Measurements from ENCODE around the gene EML5.
A peak's percentile ranks its signal among the peaks of the same experiment; 100 is the strongest.
"Not testable (repeated sequence)": the region's sequence is repeated elsewhere in the genome, so short reads cannot be mapped to it uniquely, and the experiment has no call there.

EML5 gene

DNA sequence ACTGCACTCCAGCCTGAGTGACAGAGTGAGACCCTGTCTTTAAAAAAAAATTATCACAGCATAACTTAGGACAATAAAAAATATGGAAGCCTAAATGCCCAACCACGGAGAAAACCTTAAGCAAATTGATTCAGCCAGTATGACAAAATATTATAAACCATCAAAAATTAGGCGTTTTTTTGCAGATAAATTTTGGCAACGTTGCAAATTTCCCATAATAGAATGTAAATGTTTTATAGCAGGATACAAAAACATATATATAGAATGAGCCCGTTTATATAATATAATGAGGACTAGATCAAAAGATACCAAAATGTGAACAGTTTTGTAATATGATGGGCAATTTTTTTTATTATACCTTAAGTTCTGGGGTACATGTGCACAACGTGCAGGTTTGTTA, 6.8 kb upstream of the EML5 start:
- no peak for DNase-seq

DNA sequence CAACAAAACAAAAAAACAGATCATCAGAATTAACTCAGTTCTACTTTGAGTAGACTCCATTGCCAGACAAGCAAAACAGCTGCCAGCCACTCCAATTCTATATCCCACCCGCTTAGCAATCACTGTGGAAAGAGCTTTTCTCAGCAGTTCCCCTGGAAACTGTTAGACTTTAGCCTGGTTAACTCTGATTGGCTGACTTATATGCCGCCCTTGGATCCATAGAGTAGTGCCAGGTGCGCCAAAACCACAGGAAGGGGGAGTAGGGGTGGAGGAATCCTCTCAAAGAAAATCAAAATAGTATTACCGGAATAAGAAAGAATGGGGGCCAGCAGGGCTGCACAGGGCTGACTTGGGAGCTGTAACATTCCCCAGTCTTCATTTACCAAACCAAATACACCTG, 5.4 kb upstream of the EML5 start:
- no peak for DNase-seq

DNA sequence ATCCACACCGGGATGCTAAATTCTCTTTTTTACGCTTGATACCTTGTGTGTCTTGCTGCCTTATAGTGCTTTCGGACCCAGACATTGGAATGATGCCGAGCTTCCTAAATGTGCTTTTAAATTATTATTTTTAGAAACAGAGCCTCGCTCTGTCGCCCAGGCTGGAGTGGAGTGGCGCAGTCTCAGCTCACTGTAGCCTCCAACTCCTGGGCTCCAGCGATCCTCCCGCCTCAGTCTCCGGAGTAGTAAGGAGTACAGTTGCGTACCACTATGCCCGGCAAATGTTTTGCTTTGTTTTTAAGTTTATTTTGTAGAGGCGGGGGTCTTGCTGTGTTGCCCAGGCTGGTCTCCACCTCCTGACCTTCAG, 489 bp upstream of the EML5 start:
- DNase-seq = no peak

DNA sequence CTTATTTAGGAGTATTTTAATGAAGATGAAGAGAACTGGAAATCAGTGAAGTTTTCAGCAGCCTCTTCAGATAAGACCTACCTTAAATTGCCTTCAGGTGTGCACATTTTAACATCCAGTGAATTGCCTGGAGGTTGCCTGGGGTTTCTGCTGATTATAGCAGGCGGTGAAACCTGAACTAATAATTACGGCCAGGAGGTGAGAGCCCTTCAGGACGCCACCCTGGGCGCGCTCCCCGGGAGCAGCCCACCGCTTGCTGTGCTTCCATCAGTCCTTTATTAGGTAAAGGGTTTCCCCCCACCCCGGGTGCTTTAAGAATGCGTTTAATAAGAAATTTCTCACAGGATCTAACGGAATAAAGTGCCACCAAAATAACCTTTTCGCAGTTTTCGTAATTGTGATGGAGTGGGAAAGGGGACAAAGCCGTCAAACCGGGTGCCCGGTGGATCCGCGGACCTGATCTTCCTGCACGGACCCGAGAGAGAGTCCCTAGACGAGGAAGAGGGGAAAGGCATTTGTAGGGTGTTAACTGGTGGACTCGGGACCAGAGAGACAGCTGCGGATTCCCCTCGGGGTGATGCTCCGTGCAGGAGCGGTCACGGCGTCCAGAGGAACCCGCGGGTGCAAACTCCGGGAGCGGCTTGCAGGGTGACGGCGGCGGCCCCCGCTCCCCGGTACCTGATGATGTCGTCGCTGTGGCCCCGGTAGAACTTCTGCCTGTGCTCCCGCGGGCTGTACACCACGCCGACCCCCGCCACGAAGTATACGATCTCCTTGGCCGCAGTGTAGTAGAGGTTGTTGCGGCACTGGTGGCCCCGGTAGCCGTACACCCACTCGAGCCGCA, 902 bp downstream of the EML5 start:
- DNase-seq = peak; percentile 25

DNA sequence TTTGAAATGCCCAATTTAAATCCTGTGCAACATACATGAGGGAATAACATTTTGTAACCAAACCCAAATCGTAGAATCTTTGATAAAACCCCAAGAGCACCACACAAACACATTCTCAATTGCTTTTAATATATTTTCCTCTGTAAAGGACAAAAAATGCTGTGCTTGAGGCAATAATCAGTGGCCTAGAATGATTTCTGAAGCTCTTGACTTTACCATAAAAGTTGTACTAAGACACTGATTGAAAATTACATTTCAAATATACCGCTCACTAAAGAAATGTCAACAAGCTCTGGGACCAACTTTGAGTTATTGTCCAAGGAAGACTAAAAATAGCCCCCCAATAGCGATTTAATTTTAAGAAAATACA, 1.5 kb downstream of the EML5 start:
- no peak for DNase-seq

DNA sequence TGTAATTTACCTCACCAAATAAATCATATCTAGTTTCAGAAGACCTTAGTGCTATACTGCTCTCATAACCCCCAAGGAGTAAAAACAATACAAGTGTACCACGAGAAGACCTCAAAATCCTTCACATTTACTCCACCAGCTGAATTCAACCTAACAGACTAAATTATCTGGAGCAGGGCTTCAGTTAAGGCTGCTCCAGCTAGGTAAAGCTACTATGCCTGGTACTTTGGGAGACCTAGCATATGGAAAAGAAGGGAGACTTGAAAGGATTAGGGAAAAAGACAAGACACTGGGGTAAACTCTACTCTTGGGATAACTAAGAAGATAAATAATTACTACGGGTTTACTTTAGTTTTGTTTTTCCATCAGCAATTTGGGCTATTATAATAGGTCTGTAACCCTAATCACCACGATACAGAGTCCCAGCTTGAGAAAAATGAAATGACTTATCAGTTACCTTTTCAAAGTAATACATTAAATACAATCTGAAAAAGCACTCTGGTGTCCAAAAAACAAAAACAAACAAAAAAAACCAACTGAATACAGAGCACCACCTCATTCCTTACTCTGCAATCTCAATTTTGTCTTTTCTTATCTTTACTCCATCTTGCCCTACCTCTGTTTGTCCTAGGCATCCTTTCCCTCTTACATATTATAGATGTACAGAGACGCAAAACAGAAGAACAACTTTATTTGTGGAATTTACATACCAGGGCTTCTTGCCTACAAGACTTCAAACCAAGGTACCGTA, 2.1 kb downstream of the EML5 start:
- DNase-seq = no peak

DNA sequence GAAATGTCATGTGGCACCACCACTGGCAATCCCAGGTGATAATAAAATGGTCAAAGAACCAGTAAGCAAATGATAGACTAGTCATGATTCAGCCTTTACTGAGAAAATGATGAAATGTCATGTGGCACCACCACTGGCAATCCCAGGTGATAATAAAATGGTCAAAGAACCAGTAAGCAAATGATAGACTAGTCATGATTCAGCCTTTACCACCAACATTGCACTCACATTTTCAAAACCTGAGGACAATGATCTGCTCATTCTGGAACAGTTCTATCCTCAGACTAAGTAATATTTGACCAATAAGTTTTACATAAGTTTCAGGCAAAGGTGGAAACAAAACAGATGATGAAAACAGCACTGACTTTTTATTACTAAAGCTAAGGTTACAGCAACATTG, 3.2 kb downstream of the EML5 start:
- DNase-seq = not testable (repeated sequence)

DNA sequence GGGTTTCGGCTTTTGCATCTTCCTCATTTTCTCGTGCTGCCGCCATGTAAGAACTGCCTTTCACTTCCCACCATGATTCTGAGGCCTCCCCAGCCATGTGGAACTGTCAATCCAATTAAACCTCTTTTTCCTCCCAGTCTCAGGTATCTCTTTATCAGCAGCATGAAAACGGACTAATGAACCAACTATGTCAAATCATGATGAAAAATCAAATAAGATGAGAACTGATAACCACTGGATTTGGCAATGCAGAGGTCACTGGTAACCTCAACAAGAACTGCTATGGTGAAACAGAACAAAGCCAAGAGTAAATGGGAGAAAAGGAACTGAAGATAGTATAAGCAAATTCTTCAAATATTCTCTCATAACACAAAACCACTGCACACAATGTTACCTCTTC, 6.0 kb downstream of the EML5 start:
- DNase-seq = no peak

DNA sequence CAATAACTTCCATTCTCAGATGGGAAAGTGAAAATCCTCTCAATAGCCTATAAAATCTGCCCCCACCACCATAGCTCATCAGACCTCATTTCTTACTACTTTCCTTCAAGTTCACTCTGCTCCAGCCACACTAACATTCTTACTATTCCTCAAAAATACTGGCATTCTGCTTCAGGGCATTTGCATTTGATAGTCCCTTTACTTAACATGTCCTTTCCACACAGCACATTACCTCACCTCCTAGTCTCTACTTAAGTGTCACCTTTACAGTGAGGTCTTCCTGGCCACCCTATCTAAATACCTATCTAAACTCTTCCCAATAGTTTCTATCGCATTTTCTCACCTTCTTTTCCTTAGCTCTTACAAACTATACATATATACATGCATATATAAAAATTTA, 6.8 kb downstream of the EML5 start:
- no peak for DNase-seq

DNA sequence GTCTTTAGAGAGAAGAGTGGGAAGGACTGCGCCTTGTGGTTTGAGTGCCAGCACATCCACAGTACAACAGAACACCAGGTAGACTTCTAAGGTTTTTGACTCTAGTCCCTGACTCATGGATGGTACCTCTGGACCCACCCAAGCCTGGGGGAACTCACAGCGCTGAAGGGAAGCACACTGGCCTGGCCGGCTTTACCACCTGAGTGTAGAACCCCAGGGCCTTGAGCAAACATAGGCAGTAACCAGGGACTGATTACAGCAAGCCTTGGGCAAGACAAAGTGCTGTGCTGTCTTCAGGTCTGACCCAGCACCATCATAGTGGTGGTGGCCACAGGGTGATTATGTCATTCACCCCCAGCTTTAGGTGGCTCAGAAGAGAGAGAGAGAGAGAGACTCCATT, 17.2 kb downstream of the EML5 start:
- no peak for DNase-seq

DNA sequence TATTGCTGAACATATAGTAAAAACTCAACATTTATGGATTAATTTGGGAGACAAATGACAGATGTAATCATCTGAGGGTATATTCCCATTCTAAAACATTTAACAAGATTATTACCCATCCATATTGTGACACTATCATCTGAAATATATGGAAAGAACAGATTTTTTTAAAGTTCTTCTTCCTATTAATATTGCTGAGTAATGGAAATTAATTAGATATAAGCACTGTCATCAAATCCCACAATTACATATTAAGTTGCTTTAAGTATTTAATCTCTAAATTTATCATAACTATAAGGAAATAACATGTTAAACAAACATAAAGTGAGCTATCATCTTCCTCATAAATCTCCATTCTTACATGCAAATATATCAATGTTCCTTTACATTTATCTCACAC, 22.0 kb downstream of the EML5 start:
- no peak for DNase-seq

DNA sequence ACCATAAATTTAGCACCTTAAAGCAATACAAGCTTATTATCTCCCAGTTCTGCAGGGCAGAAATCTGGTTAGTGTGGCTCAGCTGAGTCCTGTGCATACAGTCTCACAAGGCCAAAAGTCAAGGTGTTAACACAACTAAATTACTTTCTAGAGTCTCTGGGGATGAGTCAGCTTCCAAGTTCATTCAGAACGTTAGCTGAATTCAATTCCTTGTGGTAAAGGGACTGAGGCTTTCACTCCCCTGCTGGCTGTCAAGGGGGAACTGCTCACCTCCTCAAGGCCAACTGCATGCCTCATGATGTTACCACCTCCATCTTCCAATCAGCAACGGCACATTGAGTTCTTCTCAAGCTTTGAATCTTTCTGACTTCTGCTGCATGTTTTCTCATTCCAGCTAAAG, 27.6 kb downstream of the EML5 start:
- DNase-seq = no peak

DNA sequence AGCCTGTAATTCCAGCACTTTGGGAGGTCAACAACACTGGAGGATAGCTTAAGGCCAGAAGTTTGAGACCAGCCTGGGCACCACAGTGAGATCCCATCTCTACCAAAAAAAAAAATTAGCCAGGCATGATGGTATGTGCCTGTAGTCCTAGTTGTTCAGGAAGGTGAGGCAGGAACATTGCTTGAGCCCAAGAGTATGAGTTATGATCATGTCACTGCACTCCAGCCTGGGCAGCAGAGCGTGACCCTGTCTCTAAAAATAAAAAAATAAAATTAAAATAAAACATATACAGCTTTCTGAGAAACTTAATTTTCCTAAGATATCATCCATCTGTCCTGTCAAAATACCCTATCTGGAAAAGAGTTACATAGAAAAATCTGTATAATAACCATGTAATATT, 38.9 kb downstream of the EML5 start:
- DNase-seq = no peak

DNA sequence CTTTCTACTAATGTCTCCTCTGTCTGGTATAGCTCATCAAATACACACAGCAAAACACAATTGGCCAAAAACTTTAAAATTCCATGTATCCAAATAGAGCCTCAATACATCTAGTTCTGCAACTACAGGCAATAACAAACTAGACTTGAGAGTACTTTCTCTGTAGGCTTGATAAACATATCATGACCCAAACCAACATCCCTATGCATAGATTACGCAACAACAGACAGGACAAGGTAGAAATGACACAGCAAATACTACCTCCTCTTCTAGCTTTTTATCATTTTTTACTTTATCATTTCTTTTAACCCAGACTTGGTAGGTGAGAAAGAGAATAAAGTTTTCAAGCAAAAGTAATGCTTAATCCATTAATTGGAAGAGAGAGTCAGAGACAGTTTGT, 41.8 kb downstream of the EML5 start:
- DNase-seq = no peak

DNA sequence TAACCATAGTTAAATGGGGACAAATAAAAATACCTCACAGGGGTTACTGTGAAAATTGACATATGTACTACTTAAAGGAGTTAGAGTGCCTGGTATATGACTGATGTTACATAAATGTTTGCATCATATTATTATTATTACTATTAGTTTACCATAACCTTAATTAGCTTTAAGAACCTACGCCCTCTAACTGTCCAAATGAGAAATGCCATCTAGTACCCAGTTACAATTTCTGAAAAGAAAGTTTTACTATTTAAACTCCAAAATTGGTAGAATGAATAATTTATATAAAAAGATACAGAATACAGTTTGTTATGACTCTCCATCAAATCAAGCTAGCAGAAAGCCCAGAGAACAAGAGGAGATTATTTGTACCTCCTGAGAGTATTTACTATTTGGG, 42.3 kb downstream of the EML5 start:
- DNase-seq = no peak

DNA sequence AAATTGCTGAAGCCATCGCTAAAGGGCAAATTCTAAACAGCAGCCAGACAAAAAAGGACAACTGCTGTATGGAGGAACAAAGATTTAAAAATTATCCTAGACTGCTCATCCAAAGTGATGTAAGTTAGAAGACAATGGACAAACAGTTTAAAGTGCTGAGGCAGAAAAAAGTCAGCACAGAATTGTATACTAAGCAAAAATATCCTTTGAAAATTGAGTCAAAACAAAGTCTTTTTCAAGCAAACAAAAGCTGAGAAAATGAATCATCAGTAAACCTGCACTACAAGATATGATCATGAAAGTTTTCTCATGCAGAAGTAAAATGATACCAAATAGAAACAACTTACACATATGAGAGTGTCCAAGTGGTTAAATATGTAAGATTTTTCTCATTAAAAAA, 43.6 kb downstream of the EML5 start:
- no peak for DNase-seq

DNA sequence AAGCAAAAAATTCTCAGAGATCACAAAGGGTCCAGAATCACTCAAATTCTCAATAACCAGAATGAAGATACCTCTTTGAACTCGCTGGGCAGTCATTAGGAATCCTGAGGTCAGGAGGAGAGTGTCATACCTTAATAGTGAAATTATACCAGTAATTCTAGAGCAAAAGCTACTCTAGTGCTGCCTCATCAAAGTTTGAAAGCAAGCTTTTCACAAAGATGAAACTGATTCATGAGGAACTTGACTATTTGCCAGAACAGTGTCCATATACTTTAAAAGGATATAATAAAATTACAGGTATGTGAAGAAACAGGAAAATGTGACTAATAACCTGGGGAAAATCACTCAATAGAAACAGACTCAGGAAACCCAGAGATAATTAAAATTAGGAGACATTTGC, 44.5 kb downstream of the EML5 start:
- DNase-seq = no peak

DNA sequence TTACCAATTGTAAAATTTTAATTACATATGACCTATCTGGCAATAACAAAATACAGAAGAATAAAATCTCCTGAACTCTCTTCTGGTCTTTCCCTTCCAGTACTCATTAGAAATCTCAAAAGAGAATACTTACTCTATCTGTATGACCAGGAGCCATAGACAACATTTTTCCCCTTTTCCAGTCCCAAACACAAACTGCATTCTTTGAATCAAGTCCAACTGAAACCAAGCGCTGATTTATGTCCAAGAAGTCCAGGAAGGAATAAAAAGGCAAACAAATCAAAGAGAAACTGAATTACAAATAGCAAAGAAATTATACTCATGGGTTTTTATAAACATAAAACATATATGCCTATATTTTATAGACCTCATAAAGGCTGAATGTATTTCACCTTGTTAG, 46.7 kb downstream of the EML5 start:
- no peak for DNase-seq

DNA sequence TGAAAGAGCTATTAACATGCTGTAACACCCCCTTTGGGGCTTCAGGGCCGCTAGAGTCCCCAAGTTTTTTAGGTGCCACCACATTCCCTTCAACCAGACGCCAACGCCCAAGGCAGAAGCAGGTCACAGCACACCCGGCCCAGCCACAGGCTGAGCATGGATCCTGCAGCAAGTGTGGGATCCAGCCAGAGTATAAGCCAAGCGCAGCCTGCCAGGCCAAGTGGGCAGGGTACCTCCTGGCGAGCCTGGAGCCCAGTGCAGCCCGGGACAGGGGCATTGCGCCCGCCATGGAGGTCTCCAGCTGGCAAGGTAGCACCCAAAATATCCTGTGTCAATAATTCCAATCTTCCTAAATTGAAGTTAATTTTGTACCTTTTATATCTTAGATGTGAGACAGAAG, 55.5 kb downstream of the EML5 start:
- DNase-seq = no peak

DNA sequence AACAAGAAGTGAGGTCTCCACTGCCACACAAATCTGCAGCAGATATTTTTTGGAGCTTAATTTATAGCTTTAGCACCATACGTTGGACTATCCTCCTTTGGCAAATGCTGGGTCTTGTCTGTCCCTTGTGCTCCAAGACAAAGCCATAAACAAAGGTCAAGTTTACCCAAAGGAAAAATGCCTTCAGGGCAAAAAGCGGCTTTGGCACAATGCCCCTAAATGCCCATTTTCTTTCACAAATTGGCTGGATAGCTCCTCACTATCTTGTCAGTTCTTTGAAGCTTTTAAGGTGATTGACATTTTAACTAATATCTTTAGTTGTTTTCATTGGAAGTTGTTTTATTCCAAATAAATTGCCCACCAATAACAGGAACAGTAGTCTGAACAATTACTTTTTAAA, 59.6 kb downstream of the EML5 start:
- no peak for DNase-seq

DNA sequence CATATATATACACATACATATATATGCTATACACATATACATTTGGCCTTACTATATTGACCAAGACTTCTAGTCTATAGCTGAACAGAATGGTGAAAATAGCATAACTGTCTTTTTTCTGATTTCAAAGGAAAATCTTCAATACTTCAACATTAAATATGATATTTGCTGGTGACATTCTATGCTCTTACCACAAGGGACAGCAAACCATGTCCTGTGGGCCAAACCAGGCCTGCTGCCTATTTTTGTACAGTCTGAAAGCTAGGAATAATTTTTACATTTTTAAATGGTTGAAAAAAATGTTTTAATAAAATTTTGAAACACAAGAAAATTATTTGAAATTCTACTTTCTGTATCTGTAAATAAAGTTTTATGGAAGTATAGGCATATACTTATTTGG, 63.6 kb downstream of the EML5 start:
- no peak for DNase-seq

DNA sequence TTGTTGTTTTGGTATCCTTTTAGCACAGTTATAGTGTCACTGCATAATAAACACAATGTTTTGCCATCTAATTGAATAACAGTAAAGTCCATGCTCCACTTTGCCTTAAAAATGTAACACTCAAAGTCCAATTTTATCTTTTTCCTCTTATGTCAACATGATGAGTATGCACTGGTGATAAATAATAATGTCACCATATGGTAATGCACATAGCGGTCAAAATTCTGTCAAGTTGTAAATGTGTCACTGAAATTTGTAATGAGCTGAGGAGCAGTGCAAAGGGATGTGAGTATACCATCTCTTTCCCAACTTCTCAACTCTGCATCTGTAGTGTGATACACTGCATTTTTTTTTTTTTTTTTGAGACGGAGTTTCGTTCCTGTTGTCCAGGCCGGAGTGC, 65.7 kb downstream of the EML5 start:
- DNase-seq = no peak

DNA sequence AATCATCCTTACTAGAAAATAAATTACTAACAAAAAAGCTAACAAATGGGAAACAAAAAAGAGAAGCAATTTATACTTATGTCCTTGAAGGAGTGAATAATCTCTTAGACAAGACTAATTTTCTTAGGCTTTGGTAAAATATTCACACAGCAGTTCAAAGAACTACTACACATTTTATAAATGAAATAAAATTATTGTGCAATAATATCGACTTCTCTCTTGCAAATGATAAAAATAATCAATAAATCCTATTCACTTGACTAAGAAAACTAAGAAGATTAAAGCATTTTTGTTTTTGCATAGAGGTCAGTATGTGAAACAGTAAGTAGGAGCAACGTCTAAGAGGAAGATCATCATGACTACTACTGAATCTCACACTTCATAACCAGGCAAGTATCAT, 82.0 kb downstream of the EML5 start:
- DNase-seq = no peak

DNA sequence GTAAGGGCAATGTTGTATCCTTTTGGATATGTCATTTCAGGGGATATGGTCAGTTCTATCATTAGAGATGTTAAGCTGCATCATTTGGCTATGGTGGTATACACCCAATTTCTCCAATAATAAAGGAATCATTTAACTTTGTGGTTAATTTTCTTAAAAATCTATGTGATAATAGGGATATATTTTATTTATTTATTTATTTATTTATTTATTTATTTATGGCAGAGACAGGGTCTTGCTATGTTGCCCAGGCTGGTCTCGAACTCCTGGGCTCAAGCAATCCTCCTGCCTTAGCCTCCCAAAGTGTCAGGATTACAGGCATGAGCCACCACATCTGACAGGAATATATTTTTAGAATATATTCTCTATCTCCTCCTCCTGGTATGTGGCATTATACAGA, 85.7 kb downstream of the EML5 start:
- no peak for DNase-seq

DNA sequence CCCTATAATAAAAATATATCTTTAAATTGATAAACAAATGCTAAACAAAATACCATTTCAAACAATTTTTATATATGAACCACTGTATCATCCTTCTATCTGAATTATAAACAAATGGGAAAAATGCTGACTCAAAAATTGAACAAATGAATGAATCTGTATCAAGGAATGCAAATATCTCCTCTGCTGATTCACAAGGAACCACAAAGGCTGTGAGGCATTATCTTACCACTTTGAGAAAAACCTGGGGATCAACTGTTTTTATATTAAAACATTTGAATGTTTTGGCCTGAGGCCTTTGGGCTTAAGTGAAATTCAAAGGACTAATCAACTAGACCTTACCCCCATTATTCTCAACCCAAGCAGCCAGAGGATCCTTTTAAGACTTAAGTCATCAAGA, 86.3 kb downstream of the EML5 start:
- DNase-seq = no peak
